ENCODE data around the gene RNF149.
"Not testable (repeated sequence)": the region's sequence is repeated elsewhere in the genome, so short reads cannot be mapped to it uniquely, and the experiment has no call there.

RNF149 gene

GRCh38 chr2:101356055-101356454 is 47.6 kb upstream of the RNF149 start:
- H3K4me2 ChIP-seq (ENCODE audit: low read length): no peak overlapping the region
- H3K4me1 ChIP-seq (ENCODE audit: insufficient read depth, low read length, severe bottlenecking): no peaks in the 10 kb centered on the region
- H3K79me2 ChIP-seq (ENCODE audit: insufficient read depth, low read length): no peaks in the 10 kb centered on the region
- no peaks in the 10 kb centered on the region for H3K27me3 ChIP-seq (ENCODE audit: insufficient read depth, low read length)
- H3K9me2 ChIP-seq (ENCODE audit: low read depth, low read length): no peaks in the 10 kb centered on the region
- no peaks in the 10 kb centered on the region for H4K20me1 ChIP-seq (ENCODE audit: insufficient read depth, low read length)
- no peak overlapping the region for H3K9ac ChIP-seq (ENCODE audit: low read length)
- no peak overlapping the region for H2AFZ ChIP-seq (ENCODE audit: low read length)
- no peaks in the 10 kb centered on the region for H3K36me3 ChIP-seq (ENCODE audit: insufficient read depth, low read length)
- no peak overlapping the region for H3K4me3 ChIP-seq (ENCODE audit: low read depth, low read length, poor library complexity, severe bottlenecking)
- H3F3A ChIP-seq (ENCODE audit: insufficient read depth, low read length): no peaks in the 10 kb centered on the region
- TF ChIP-seq EZH2 (IDR thresholded peaks at IDR 0.05; ENCODE audit: borderline replicate concordance, low read length): no peak
- TF ChIP-seq CTCF (IDR thresholded peaks at IDR 0.05; ENCODE audit: low read length): no peak
- no peaks in the 10 kb centered on the region for H3K9me3 ChIP-seq (ENCODE audit: low read length)
- H3K27ac ChIP-seq (ENCODE audit: low read depth, low read length, poor library complexity, severe bottlenecking): no peak overlapping the region

DNA sequence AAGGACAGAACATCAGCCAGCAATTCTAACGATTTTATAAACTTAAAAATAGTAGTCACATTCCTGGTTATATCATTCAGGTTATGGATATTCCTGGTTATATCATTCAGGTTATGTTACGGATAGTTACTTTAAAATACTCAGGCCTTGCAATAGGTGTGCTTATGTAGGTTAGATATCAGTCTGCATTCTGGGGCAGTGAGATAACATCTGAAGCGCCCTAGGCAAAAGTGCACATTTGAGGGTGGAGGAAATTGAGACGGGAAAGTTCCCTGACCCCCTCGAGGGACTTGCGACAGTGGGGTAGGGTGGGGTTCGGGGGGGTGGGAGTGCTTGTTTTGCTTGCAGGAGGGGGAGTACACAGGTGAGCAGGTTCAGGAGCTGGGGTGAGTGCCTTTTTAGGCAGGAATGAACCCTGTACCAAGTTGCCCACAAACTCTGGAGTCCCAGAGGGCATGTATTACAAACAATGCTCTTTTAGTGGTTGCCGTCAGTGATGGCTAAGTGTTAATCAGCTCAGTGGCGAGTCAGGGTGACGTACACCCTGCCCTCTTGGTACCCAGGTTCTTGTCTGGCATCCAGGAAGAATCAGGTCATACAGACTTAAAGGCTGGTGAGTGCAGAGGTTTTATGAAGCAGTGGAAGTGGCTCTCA is 47.0 kb upstream of the RNF149 start:
- Histone ChIP-seq H3K9me3 (ENCODE audit: low read length) (no peaks in the 10 kb centered on the region), H3K27ac (ENCODE audit: low read depth, low read length, poor library complexity, severe bottlenecking) (no peak overlapping the region), H3K4me2 (ENCODE audit: low read length) (no peak overlapping the region), H3K79me2 (ENCODE audit: insufficient read depth, low read length) (no peaks in the 10 kb centered on the region), H3K9me2 (ENCODE audit: low read depth, low read length) (no peaks in the 10 kb centered on the region), H4K20me1 (ENCODE audit: insufficient read depth, low read length) (no peaks in the 10 kb centered on the region), H3K36me3 (ENCODE audit: insufficient read depth, low read length) (no peaks in the 10 kb centered on the region), H3K4me3 (ENCODE audit: low read depth, low read length, poor library complexity, severe bottlenecking) (no peak overlapping the region), H3K9ac (ENCODE audit: low read length) (no peak overlapping the region), H3F3A (ENCODE audit: insufficient read depth, low read length) (no peaks in the 10 kb centered on the region), H3K4me1 (ENCODE audit: insufficient read depth, low read length, severe bottlenecking) (no peaks in the 10 kb centered on the region), H2AFZ (ENCODE audit: low read length) (no peak overlapping the region), H3K27me3 (ENCODE audit: insufficient read depth, low read length) (no peaks in the 10 kb centered on the region)
- TF ChIP-seq EZH2 (IDR thresholded peaks at IDR 0.05; ENCODE audit: borderline replicate concordance, low read length) (no peak), CTCF (IDR thresholded peaks at IDR 0.05; ENCODE audit: low read length) (no peak)

DNA sequence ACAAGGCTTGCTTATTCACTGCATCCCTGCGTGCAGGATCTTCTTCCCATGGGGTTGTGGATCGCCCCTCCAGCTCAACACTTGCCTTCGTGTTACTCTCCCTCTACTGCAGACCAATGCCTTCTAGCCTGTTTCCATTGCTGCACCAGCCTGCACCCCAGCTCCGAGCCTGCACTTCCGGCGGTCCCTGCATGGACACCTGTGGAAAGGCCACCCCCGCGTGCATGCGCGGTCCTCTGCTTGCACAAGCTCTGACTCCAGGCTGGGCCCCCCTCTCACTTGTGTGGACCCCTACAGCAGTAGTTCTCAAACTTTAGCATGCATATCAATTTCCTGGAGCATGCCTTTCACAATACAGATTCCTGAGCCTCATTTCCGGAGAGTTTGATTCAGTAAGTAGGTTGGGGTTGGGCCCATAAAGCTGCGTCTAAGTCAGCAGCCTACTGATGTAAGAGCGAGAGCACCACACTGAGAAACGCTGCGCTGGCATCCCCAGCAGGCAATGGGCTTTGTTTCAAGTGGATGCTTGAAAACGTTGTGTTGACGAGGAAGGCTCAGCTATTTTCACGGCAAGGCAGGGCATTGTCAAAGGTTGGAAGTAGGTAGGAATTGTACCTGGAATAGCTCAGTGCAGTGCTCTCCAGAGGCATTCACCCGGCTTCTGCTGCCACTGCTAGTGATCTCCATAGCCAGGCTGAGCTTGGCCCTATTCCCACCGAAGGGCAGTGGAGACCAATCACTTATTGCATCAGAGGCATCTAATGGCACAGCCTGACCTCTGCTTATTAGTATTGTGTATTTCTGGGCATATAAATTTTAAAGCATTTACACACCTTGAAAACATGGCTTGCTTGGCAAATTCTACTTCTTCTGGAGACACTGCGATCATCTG is 46.2 kb upstream of the RNF149 start:
- H3K4me3 ChIP-seq (ENCODE audit: low read depth, low read length, poor library complexity, severe bottlenecking): no peak overlapping the region
- H3K79me2 ChIP-seq (ENCODE audit: insufficient read depth, low read length): no peaks in the 10 kb centered on the region
- no peaks in the 10 kb centered on the region for H3K9me2 ChIP-seq (ENCODE audit: low read depth, low read length)
- TF ChIP-seq CTCF (IDR thresholded peaks at IDR 0.05; ENCODE audit: low read length) (no peak), EZH2 (IDR thresholded peaks at IDR 0.05; ENCODE audit: borderline replicate concordance, low read length) (no peak)
- H3K4me2 ChIP-seq (ENCODE audit: low read length): no peak overlapping the region
- no peak overlapping the region for H3K9ac ChIP-seq (ENCODE audit: low read length)
- H2AFZ ChIP-seq (ENCODE audit: low read length): no peak overlapping the region
- H3K27me3 ChIP-seq (ENCODE audit: insufficient read depth, low read length): no peaks in the 10 kb centered on the region
- no peaks in the 10 kb centered on the region for H3F3A ChIP-seq (ENCODE audit: insufficient read depth, low read length)
- H3K4me1 ChIP-seq (ENCODE audit: insufficient read depth, low read length, severe bottlenecking): no peaks in the 10 kb centered on the region
- no peaks in the 10 kb centered on the region for H3K9me3 ChIP-seq (ENCODE audit: low read length)
- H3K36me3 ChIP-seq (ENCODE audit: insufficient read depth, low read length): no peaks in the 10 kb centered on the region
- H4K20me1 ChIP-seq (ENCODE audit: insufficient read depth, low read length): no peaks in the 10 kb centered on the region
- H3K27ac ChIP-seq (ENCODE audit: low read depth, low read length, poor library complexity, severe bottlenecking): no peak overlapping the region

DNA sequence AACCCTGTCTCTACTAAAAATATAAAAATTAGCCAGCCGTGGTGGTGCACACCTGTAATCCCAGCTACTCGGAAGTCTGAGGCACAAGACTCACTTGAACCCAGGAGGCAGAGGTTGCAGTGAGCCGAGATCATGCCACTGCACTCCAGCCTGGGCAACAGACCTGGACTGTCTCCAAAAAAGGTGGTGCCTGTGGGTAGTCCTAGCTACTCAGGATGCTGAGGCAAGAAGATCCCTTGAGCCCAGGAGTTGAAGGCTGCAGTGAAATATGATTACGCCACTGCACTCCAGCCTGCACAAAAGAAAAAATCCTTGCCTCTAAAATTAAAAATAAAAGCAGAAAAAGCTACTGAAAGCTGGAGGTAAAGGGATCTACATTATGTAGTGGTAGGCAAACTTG is 44.1 kb upstream of the RNF149 start:
- H4K20me1 ChIP-seq (ENCODE audit: insufficient read depth, low read length); H3K4me1 ChIP-seq (ENCODE audit: insufficient read depth, low read length, severe bottlenecking); H3K9ac ChIP-seq (ENCODE audit: low read length); H3K27ac ChIP-seq (ENCODE audit: low read depth, low read length, poor library complexity, severe bottlenecking); H2AFZ ChIP-seq (ENCODE audit: low read length); H3K36me3 ChIP-seq (ENCODE audit: insufficient read depth, low read length); H3K9me3 ChIP-seq (ENCODE audit: low read length); H3K4me3 ChIP-seq (ENCODE audit: low read depth, low read length, poor library complexity, severe bottlenecking); H3K27me3 ChIP-seq (ENCODE audit: insufficient read depth, low read length); H3K9me2 ChIP-seq (ENCODE audit: low read depth, low read length); H3K4me2 ChIP-seq (ENCODE audit: low read length); H3K79me2 ChIP-seq (ENCODE audit: insufficient read depth, low read length); H3F3A ChIP-seq (ENCODE audit: insufficient read depth, low read length): not testable (repeated sequence)
